ENCODE measurements around the gene RNF148.

Gene RNF148

DNA sequence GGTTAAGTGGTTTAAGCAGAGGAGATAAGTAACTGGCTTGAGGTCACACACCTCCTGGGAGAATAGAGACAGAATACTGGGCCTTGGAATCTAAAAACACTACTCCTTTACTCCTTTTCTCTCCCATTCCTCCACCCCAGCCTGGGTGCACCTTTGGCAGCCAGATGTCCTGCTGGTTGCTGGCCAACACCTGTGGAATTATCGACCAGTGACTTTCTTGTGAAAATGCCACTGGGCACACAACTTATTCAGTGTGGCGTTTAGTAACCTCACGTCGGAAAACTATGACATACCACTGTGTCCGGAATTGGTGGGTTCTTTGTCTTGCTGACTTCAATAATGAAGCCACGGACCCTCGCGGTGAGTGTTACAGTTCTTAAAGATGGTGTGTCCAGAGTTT lies 30.2 kb downstream of the RNF148 start:
- H3K4me3 ChIP-seq (ENCODE audit: low read length), result no peak overlapping the region
- no peaks in the 10 kb centered on the region for H3K4me1 ChIP-seq (ENCODE audit: low read length)
- no peaks in the 10 kb centered on the region for H3F3A ChIP-seq (ENCODE audit: insufficient read depth, low read length)
- no peaks in the 10 kb centered on the region for H3K9me2 ChIP-seq (replicated peaks; ENCODE audit: insufficient read depth, low read length)
- no peaks in the 10 kb centered on the region for H4K20me1 ChIP-seq (ENCODE audit: insufficient read depth, low read length)
- no peak overlapping the region for H2AFZ ChIP-seq (ENCODE audit: low read length)
- TF ChIP-seq EZH2 (optimal IDR thresholded peaks at IDR 0.05; ENCODE audit: low read depth, low read length) (no peak), EZH2phosphoT487 (IDR thresholded peaks at IDR 0.05; ENCODE audit: low read length) (no peak)
- TF ChIP-seq, protein P1, sequence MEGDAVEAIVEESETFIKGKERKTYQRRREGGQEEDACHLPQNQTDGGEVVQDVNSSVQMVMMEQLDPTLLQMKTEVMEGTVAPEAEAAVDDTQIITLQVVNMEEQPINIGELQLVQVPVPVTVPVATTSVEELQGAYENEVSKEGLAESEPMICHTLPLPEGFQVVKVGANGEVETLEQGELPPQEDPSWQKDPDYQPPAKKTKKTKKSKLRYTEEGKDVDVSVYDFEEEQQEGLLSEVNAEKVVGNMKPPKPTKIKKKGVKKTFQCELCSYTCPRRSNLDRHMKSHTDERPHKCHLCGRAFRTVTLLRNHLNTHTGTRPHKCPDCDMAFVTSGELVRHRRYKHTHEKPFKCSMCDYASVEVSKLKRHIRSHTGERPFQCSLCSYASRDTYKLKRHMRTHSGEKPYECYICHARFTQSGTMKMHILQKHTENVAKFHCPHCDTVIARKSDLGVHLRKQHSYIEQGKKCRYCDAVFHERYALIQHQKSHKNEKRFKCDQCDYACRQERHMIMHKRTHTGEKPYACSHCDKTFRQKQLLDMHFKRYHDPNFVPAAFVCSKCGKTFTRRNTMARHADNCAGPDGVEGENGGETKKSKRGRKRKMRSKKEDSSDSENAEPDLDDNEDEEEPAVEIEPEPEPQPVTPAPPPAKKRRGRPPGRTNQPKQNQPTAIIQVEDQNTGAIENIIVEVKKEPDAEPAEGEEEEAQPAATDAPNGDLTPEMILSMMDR (IDR thresholded peaks at IDR 0.05; ENCODE audit: low read length), result no peak
- DNase-seq, result no peak
- H3K36me3 ChIP-seq (replicated peaks; ENCODE audit: insufficient read depth, low read length), result no peaks in the 10 kb centered on the region
- no peaks in the 10 kb centered on the region for H3K27me3 ChIP-seq (replicated peaks; ENCODE audit: insufficient read depth, low read length)
- no peaks in the 10 kb centered on the region for H3K9me3 ChIP-seq (replicated peaks; ENCODE audit: insufficient read depth, low read length)
- no peak overlapping the region for H3K4me2 ChIP-seq (ENCODE audit: low read depth, low read length)
- peaks cover 30% of the 10 kb centered on the region for H3K79me2 ChIP-seq (ENCODE audit: low read length)
- no peak overlapping the region for H3K27ac ChIP-seq (ENCODE audit: low read length)
- no peak overlapping the region for H3K9ac ChIP-seq (ENCODE audit: low read length)

DNA sequence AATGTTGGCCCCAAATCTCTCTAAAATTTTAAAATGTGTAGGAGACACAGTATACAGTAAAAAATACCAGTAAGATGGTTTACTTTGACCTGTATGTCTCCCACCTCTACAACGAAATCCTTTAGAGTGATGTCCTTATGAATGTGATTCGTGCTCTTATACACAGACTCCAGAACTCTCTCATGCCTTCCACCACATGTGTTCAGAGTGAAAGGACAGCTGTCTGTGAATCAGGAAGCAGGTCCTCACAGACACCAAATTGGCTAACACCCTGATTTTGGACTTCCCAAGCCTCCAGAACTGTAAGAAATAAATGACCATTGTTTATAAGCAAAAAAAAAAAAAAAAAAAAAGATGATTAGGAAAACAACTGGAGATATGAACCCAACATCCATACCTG lies 39.0 kb downstream of the RNF148 start:
- TF ChIP-seq EZH2phosphoT487 (IDR thresholded peaks at IDR 0.05; ENCODE audit: low read length) (no peak), EZH2 (optimal IDR thresholded peaks at IDR 0.05; ENCODE audit: low read depth, low read length) (no peak)
- TF ChIP-seq, protein P1 (IDR thresholded peaks at IDR 0.05; ENCODE audit: low read length), result no peak
- H3K27ac ChIP-seq (ENCODE audit: low read length), result no peak overlapping the region
- no peak for DNase-seq
- peaks cover 15% of the 10 kb centered on the region for H3K79me2 ChIP-seq (ENCODE audit: low read length)
- H4K20me1 ChIP-seq (ENCODE audit: insufficient read depth, low read length), result no peaks in the 10 kb centered on the region
- no peaks in the 10 kb centered on the region for H3K27me3 ChIP-seq (replicated peaks; ENCODE audit: insufficient read depth, low read length)
- H3K4me1 ChIP-seq (ENCODE audit: low read length), result no peaks in the 10 kb centered on the region
- no peak overlapping the region for H2AFZ ChIP-seq (ENCODE audit: low read length)
- no peaks in the 10 kb centered on the region for H3F3A ChIP-seq (ENCODE audit: insufficient read depth, low read length)
- no peaks in the 10 kb centered on the region for H3K9me2 ChIP-seq (replicated peaks; ENCODE audit: insufficient read depth, low read length)
- no peaks in the 10 kb centered on the region for H3K9me3 ChIP-seq (replicated peaks; ENCODE audit: insufficient read depth, low read length)
- H3K9ac ChIP-seq (ENCODE audit: low read length), result no peak overlapping the region
- no peaks in the 10 kb centered on the region for H3K36me3 ChIP-seq (replicated peaks; ENCODE audit: insufficient read depth, low read length)
- no peak overlapping the region for H3K4me2 ChIP-seq (ENCODE audit: low read depth, low read length)
- no peak overlapping the region for H3K4me3 ChIP-seq (ENCODE audit: low read length)

DNA sequence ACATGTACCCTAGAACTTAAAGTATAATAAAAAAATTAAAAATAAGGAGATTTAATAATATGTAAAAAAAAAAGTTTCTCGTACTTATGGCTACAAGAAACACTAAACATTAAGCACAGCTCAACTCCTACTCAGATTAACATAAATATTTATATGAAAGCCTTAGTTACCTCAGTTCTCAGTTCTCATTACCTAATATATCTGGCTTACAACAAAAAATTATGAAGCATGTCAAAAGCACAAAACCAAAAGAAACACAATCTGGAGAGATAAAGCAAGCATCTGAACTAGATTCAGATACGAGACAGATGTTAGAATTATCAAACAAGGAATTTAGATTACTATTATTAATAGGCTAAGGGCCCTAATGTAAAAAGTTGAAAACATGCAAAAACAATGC lies 43.9 kb downstream of the RNF148 start:
- H3F3A ChIP-seq (ENCODE audit: insufficient read depth, low read length), result no peaks in the 10 kb centered on the region
- no peaks in the 10 kb centered on the region for H3K27me3 ChIP-seq (replicated peaks; ENCODE audit: insufficient read depth, low read length)
- no peak overlapping the region for H3K4me2 ChIP-seq (ENCODE audit: low read depth, low read length)
- no peak overlapping the region for H3K9ac ChIP-seq (ENCODE audit: low read length)
- H3K79me2 ChIP-seq (ENCODE audit: low read length), result no peaks in the 10 kb centered on the region
- no peak overlapping the region for H2AFZ ChIP-seq (ENCODE audit: low read length)
- no peaks in the 10 kb centered on the region for H3K4me1 ChIP-seq (ENCODE audit: low read length)
- no peak overlapping the region for H3K4me3 ChIP-seq (ENCODE audit: low read length)
- H3K36me3 ChIP-seq (replicated peaks; ENCODE audit: insufficient read depth, low read length), result no peaks in the 10 kb centered on the region
- TF ChIP-seq, protein P1 (IDR thresholded peaks at IDR 0.05; ENCODE audit: low read length), result no peak
- TF ChIP-seq EZH2phosphoT487 (IDR thresholded peaks at IDR 0.05; ENCODE audit: low read length) (no peak), EZH2 (optimal IDR thresholded peaks at IDR 0.05; ENCODE audit: low read depth, low read length) (no peak)
- no peaks in the 10 kb centered on the region for H4K20me1 ChIP-seq (ENCODE audit: insufficient read depth, low read length)
- no peak overlapping the region for H3K27ac ChIP-seq (ENCODE audit: low read length)
- DNase-seq, result no peak
- no peaks in the 10 kb centered on the region for H3K9me2 ChIP-seq (replicated peaks; ENCODE audit: insufficient read depth, low read length)
- H3K9me3 ChIP-seq (replicated peaks; ENCODE audit: insufficient read depth, low read length), result no peaks in the 10 kb centered on the region
